HepG2 (cell line): Measurements from ENCODE around the gene ALOX15. TPM values are rescaled to one million over a fixed set of nuclear protein-coding genes. Genes with fewer than 3 reads are reported as not detected.
"Not testable (repeated sequence)": the region's sequence is repeated elsewhere in the genome, so short reads cannot be mapped to it uniquely, and the experiment has no call there.

Source experiments
- ATAC-seq: fragments of 200-7000 bp; cut with Tn5 transposase; 3 replicates; pipeline ENCODE4 v1.9.1; 2020; ENCODE audit warnings: mild to moderate bottlenecking, moderate library complexity
- BruUV-seq: library from RNA; stranded (reverse); fragments of 400-500 nt; replicated peaks from 2 replicates; lab custom pipeline; 2021; lab: Mats Ljungman, UMichigan
- CTCF ChIA-PET: fragments of 300-600 bp; formaldehyde crosslinking; extraction: SDS; loops from one replicate; lab custom pipeline; 2021; ENCODE audit warnings: low total read pairs, inconsistent platforms, low intra/inter-chr PET ratio; lab: Yijun Ruan, JAX
- POLR2A ChIA-PET: fragments of 350-600 bp; sonication (Branson Sonifier 250); formaldehyde crosslinking; loops from one replicate; lab custom pipeline; 2020; ENCODE audit warnings: antibody characterized with exemption, inconsistent platforms; lab: Yijun Ruan, JAX
- DNase-seq: peaks from one replicate; pipeline ENCODE4 v3.0.0-alpha.2; 2015; ENCODE audit warnings: low spot score
- FAIRE-seq: peaks from 3 replicates; lab custom pipeline; 2011; peaks lifted over from hg19 to GRCh38; lab: Jason Lieb, UNC
- H2AFZ ChIP-seq: one replicate; pipeline ENCODE4 v1.6.1; 2011; ENCODE audit warnings: low read length, inconsistent platforms
- H3K27ac ChIP-seq: fragments of 300-600 bp; 3 replicates; pipeline ENCODE4 v1.8.0; 2011; ENCODE audit warnings: mixed run types, mild to moderate bottlenecking, mixed read lengths, low read length, inconsistent platforms; ENCODE audit not compliant: insufficient read depth; ENCODE audit errors: extremely low read length
- H3K27me3 ChIP-seq, 2 experiments: fragments of 200-600 bp in 1 of 2; 2 replicates in 1 of 2; 3 replicates in 1 of 2; pipeline versions ENCODE4 v1.6.0 to v1.8.0; 2011; ENCODE audit warnings: low read length in 2 of 2, mild to moderate bottlenecking in 2 of 2, moderate library complexity in 2 of 2, inconsistent platforms in 1 of 2; ENCODE audit not compliant: insufficient read depth in 2 of 2, control insufficient read depth in 1 of 2
- H3K36me3 ChIP-seq, 2 experiments: fragments of 200-600 bp in 1 of 2; replicated peaks in 1 of 2; 2 replicates in 1 of 2; 3 replicates in 1 of 2; pipeline versions ENCODE4 v1.5.1 to v1.8.0; 2011; ENCODE audit warnings: low read length in 2 of 2, inconsistent platforms in 1 of 2; ENCODE audit not compliant: insufficient read depth in 2 of 2, control insufficient read depth in 1 of 2
- H3K4me1 ChIP-seq: 2 replicates; pipeline ENCODE4 v1.5.1; 2012; ENCODE audit warnings: low read length, inconsistent platforms; ENCODE audit not compliant: insufficient read depth
- H3K4me2 ChIP-seq: 2 replicates; pipeline ENCODE4 v1.6.0; 2011; ENCODE audit warnings: low read depth, low read length, inconsistent platforms
- H3K4me3 ChIP-seq, 3 experiments: fragments of 200-600 bp in 1 of 3; sonication (generic), shearing (Covaris generic) in 1 of 3; replicated peaks in 1 of 3; 2 replicates each; pipeline ENCODE4 v1.5.1; 2011 to 2016; ENCODE audit warnings: low read length in 3 of 3, inconsistent platforms in 2 of 3, low read depth in 2 of 3, mild to moderate bottlenecking in 2 of 3, control low read depth in 1 of 3, mixed read lengths in 1 of 3; ENCODE audit not compliant: insufficient read depth in 1 of 3
- H3K79me2 ChIP-seq: one replicate; pipeline ENCODE4 v1.6.1; 2011; ENCODE audit warnings: low read length, inconsistent platforms; ENCODE audit not compliant: insufficient read depth
- H3K9ac ChIP-seq: 2 replicates; pipeline ENCODE4 v1.6.0; 2011; ENCODE audit warnings: mild to moderate bottlenecking, low read depth, low read length, inconsistent platforms; ENCODE audit not compliant: insufficient read depth
- H3K9me3 ChIP-seq: 2 replicates; pipeline ENCODE4 v1.5.1; 2012; ENCODE audit warnings: mild to moderate bottlenecking, low read length
- H4K20me1 ChIP-seq: 2 replicates; pipeline ENCODE4 v1.6.0; 2011; ENCODE audit warnings: inconsistent platforms, mild to moderate bottlenecking, low read length, moderate library complexity; ENCODE audit not compliant: insufficient read depth
- BCL6 ChIP-seq: IDR thresholded peaks from 2 replicates; pipeline ENCODE4 v1.6.1; 2016; ENCODE audit warnings: missing genetic modification reagents, missing compliant biosample characterization
- NFIB ChIP-seq: sonication (generic); formaldehyde crosslinking; IDR thresholded peaks from 2 replicates; pipeline ENCODE4 v1.9.0; 2021; ENCODE audit warnings: missing genetic modification reagents, mild to moderate bottlenecking, borderline replicate concordance
- SOX13 ChIP-seq, 3 experiments: fragments of 450-650 bp in 1 of 3; sonication (generic) in 1 of 3; formaldehyde crosslinking in 1 of 3; IDR thresholded peaks in 2 of 3; conservative IDR thresholded peaks in 1 of 3; 2 replicates each; pipeline versions ENCODE4 v1.5.0 to v1.6.1; 2016 to 2020; ENCODE audit warnings: antibody characterized with exemption in 1 of 3, mild to moderate bottlenecking in 1 of 3, missing compliant biosample characterization in 1 of 3, missing genetic modification reagents in 1 of 3, moderate library complexity in 1 of 3
- TFDP1 ChIP-seq: IDR thresholded peaks from 2 replicates; pipeline ENCODE4 v1.6.1; 2016; ENCODE audit warnings: missing compliant biosample characterization, missing genetic modification reagents, borderline replicate concordance
- ZNF335 ChIP-seq: sonication (generic); formaldehyde crosslinking; IDR thresholded peaks from 2 replicates; pipeline ENCODE4 v1.4.0; 2020; ENCODE audit warnings: missing genetic modification reagents
- ZNF784 ChIP-seq: sonication (generic); formaldehyde crosslinking; IDR thresholded peaks from 2 replicates; pipeline ENCODE4 v1.5.1; 2020; ENCODE audit warnings: missing genetic modification reagents, mild to moderate bottlenecking, borderline replicate concordance
- WGBS: methylation state at CpG from one replicate; pipeline ENCODE4 v1.1.6; 2017; ENCODE audit warnings: low lambda C conversion rate; 5-methylcytosine and 5-hydroxymethylcytosine counted together
- in situ Hi-C: cut with HindIII; loops from 2 replicates; pipeline ENCODE4 v1.10.0; 2017; ENCODE audit warnings: low pct_unique_long_range_greater_than_20kb; ENCODE audit not compliant: extremely low pct_ligation_motif_present
- intact Hi-C: fragments of 100-400 bp; cut with micrococcal nuclease; formaldehyde crosslinking; loops from one replicate; pipeline ENCODE4 v1.10.0; 2022; ENCODE audit not compliant: unreplicated experiment
- polyA plus RNA-seq, 8 experiments: library from polyadenylated mRNA; depleted of rRNA in 3 of 8; stranded (reverse) in 7 of 8; unstranded in 1 of 8; fragments of >200 nt; fragmentation: Illumina TruSeq in 4 of 8; extraction: Trizol in 4 of 8; gene quantifications; 2 replicates each; pipeline versions ENCODE4 v1.2.1 to v1.2.3, GENCODE V29; 2011 to 2016; ENCODE audit warnings: low read depth in 4 of 8, missing spikeins in 1 of 8, mixed read lengths in 1 of 8; ENCODE audit not compliant: insufficient read depth in 1 of 8
- total RNA-seq, 5 experiments: library from RNA; depleted of rRNA; stranded (reverse); fragments of >200 nt; fragmentation: Illumina TruSeq; extraction: Trizol; gene quantifications; 2 replicates each; pipeline ENCODE4 v1.2.3, GENCODE V29; 2016; ENCODE audit warnings: low read depth in 1 of 5

The ALOX15 gene
- total and polyA plus RNA-seq, 2 of the 13 experiments (the other 11 are each of a cell fraction or from before 2014, with no cell fraction given) = 0.04 TPM; not detected in 1

DNA sequence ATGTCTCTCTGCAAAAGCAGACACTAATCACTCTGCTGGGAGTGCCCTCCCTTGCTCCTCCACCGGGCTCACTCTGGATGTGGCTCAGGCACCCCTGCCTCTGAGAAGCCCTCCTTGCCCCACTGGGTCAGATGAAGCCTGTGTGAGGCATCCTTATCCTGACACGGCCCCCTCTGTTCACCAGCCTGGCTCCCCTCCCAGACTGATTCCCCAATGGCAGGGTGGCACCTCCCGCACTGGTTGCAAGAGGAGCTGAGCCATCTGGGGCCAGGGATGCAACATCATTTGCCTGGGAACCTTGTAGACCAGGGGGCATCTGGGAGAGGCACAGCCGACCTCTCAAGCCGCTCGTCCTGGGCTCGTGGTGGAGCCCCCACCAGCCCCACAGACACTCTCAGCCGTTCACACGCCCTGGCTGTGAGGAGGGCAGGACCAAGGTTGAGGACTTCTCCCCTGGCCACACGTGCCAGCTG is 50.5 kb downstream of the ALOX15 start:
- DNase-seq (no peak), ATAC-seq (no peak), FAIRE-seq (no peak)
- no peaks in the 10 kb centered on the region for H3K79me2 ChIP-seq
- ChIA-PET POLR2A (interaction anchor here (0.9 kb wide), 1 partner anchor 14 kb away, joined by 3 read pairs; no protein-coding TSS in a partner anchor), CTCF (no interaction called here)
- in situ Hi-C loops (no loop called here), intact Hi-C loops (no loop called here)
- H3K9ac ChIP-seq = no peak overlapping the region
- no peak overlapping the region for H3K4me2 ChIP-seq
- no peaks in the 10 kb centered on the region for H3K36me3 ChIP-seq
- no peak overlapping the region for H2AFZ ChIP-seq
- H3K4me3 ChIP-seq = no peak overlapping the region
- WGBS = 13% methylated on average over 5 of the region's 10 CpGs
- BruUV-seq = no TSS peak
- H3K4me1 ChIP-seq = peaks cover 13% of the 10 kb centered on the region
- H3K27me3 ChIP-seq = peaks cover 2 to 5% of the 10 kb centered on the region in 2 experiments; a peak in 2 of 5 replicates
- H4K20me1 ChIP-seq = no peaks in the 10 kb centered on the region
- H3K9me3 ChIP-seq = no peaks in the 10 kb centered on the region
- no peak overlapping the region for H3K27ac ChIP-seq
- no peak for TF ChIP-seq ZNF335
- no peak for TF ChIP-seq BCL6
- no peak for TF ChIP-seq NFIB (CRISPR knock-in tag)
- TF ChIP-seq SOX13 (IDR thresholded peaks at IDR 0.05) = no peak
- TF ChIP-seq SOX13 (CRISPR knock-in tag; conservative IDR thresholded peaks at IDR 0.05 in 1 of 2, IDR thresholded peaks at IDR 0.05 in 1 of 2) = no peak
- no peak for TF ChIP-seq TFDP1 (CRISPR knock-in tag)
- TF ChIP-seq ZNF784 = no peak

- H3K27me3 ChIP-seq = peaks cover 2 to 12% of the 10 kb centered on the region in 2 experiments; a peak in 4 of 5 replicates
- FAIRE-seq, H4K20me1 ChIP-seq, intact Hi-C loops, ATAC-seq, in situ Hi-C loops, H3K4me3 ChIP-seq, DNase-seq, H3K27ac ChIP-seq, CTCF ChIA-PET, H2AFZ ChIP-seq, H3K79me2 ChIP-seq, H3K4me2 ChIP-seq, H3K36me3 ChIP-seq, BruUV-seq, H3K9me3 ChIP-seq, H3K9ac ChIP-seq: not testable (repeated sequence)
- POLR2A ChIA-PET = interaction anchor here (0.9 kb wide), 1 partner anchor 13 kb away, joined by 3 read pairs; no protein-coding TSS in a partner anchor
- peaks cover 23% of the 10 kb centered on the region for H3K4me1 ChIP-seq
- WGBS = 67% methylated on average over 10 of the region's 11 CpGs
Observed at GRCh38 chr17:4590042-4590441, 51.4 kb downstream of the ALOX15 start.
